ENCODE measurements around the gene TGFBR2.

Gene TGFBR2

DNA sequence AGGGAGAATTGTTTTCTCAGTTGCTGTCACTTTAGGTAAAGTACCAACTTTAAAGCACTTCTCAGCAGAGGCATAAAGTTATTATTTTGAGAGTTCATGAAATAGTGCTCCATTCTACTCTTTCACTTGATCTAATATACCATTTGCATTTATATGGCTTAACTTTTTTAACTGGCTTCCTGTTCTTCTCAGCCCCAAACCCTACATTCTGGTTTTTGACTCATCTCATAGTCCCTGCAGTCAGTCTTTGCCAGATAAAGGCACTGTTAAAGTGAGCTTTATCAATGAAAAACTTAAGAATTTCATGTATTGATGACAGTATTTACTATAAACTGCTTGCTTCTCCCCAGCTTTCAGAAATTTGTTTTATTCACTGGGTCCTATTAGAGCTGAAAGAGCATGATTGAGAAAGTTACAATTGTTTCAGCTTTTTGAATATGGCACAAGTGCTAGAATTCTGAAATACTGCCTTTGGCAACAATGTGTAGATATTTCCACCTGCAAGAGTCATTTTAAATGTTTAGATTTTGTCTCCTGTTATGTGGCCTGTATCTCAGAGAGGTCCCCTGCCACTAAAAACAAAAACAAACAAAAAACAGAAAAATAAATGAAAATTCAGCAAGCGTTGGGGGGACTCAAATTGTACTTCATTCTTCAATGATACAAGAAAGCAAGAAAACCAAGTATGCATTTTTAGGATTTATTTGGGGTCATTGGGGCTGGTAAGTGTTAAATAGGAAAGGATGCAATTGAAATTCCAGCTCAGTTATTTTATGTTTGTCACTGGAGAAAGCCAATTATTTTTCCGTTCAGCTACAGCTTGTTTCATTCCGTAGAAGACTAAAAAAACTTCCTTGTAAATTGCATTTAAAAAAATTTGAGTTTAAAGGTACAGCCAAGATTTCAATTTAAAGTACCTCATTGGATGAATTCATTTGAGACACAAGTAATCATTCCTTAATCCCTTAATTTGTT, 28.6 kb downstream of the TGFBR2 start:
- FAIRE-seq (no peak), DNase-seq (ENCODE audit: low spot score) (no peak)

DNA sequence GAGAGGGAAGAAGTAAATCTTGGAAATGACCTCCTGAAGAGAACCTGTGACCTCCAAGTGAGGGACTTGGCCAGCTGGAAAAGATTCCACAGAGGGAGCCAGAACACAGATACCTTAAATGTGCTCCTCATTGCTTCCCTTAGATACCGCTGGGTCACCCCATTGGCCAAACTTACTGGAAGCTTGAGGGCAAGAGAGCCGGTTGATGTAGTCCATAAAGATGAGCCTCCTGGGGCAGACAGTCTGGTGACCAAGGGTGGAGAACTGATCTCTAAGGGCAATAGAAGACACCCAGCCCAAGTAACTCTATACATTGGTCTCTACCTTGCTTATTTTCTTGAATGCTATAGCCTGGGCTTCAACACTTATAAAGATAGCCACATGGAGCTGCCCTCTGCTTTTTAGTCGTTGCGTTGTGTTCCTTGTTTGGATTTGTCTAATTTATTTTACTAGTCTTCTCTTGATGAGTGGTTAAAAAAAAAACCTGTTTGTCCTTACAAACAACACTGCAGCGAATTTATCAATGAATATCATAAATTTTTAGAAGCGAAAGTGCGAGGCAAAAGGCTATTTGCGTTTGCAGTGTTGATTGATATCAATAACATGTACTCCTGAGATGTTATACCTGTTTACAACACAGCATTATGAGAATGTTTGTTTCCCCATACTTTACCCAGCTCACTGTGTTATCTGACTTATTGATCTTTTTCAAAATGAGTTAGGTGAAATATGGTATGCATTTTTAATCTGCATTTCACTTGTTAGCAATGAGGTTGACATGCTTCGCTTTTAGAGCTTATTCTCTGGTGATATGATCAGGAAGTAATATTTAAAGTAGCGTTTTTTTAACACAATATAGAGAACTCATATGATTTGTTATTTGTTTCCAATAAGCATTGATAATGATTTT, 31.2 kb downstream of the TGFBR2 start:
- no peak for DNase-seq (ENCODE audit: low spot score)
- no peak for FAIRE-seq

DNA sequence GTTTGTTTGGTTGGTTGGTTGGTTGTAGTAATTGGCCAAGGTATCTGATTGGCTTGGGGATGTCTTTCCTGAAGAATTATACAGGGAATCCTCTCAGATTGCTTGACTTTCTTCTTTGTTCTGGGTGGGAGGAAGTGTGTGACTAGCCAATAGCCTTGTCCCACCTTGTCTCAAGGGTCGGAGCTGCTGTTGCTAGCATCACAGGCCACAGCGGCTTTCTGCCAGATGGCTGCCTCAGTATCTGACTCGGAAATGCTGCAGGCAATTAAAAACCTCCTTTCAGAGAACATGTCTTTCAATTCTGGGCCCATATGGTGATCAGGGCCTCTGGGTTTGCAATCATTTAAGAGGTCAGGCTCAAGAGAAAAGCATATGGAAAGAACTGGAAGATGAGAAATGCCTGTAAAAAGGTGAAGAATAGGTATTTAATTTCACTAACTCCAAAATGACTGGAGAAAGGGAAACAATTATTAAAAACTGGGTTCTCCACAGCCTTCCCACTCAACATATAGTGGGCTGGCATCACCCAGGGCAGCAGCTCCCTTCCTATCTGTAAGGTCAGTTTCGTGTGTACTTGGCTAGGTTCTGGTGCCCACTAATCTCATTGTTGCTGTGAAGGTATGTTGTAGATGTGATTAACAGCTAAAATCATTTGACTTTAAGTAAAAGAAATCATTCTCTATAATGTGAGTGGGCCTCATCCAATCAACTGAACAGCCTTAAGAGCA, 32.4 kb downstream of the TGFBR2 start:
- FAIRE-seq = no peak
- DNase-seq (ENCODE audit: low spot score) = no peak

DNA sequence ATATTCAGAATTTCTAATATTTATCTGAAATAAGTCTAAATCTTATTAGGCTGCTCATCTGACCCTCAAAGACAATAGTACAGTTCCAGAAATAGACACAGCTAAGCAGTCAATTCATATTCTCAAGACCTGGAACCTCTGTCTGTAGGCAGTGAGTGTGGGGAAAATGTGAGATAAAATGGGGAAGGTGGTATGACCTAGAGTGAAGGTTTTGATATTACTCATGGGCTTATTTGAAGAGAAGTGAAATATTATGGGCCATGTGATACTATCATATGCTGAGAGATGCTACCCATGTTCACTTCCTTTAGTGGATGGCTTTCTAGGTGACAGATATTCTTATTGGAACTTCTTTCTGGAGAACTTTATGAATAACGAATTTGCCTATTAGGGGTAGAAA, 33.5 kb downstream of the TGFBR2 start:
- DNase-seq (ENCODE audit: low spot score) = no peak
- FAIRE-seq = no peak

DNA sequence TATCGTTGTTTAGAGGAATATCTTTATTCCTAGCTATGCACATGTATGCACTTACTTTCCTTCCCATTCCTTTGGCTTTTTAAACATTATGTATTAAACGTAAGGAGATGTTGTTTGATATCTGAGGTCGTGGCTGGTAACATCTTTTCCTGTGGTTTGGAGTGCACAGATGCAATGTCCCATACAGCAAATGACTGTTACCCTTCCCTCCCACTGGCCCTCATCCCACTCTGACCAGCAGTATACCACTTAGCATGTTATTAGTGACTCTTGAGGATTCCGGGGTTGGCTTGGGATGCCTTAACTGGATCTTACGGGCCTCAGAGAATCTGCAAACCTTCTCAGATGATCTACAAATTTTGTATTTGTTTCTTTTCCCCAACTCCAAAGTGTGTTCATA, 34.5 kb downstream of the TGFBR2 start:
- FAIRE-seq (no peak), DNase-seq (ENCODE audit: low spot score) (no peak)

DNA sequence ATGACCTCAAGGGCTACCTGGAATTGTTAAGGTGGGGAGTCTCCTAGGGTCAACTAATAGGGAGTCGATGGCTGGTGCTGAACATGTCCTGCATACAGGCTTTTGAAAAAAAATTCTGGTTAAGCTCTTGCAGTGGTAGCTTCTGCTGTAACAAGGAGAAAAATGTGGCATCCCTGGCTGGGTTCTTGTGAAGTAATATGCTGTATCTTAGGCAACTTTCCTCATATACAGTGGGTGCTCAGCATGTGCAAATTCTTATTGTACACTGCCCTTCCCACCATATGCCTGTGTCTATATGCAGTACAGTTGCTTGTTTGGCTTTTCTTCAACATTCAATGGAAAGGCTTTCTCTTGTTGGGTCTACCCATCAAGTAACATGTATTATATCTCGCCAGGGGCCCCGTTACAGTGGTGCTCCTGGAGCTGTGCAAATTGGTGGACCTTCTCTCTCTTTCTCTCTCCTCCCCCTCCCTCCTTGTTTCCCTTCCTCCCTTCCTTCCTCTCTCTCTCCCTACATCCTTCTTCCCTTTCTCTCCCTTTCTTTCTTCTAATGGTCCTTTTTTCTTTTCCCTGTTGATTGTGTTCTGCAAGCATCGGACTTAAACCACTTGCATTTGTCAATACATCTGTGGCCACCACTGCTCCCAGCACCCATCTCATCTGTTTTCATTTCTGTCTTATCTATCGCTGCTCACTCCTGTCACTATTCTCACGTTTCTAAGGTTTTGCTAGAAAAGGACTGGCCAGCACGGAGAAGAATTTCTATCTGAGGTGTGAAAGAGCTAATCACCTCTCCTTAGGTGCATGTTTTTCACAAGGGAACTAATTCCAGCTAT, 35.2 kb downstream of the TGFBR2 start:
- FAIRE-seq (no peak), DNase-seq (ENCODE audit: low spot score) (no peak)

DNA sequence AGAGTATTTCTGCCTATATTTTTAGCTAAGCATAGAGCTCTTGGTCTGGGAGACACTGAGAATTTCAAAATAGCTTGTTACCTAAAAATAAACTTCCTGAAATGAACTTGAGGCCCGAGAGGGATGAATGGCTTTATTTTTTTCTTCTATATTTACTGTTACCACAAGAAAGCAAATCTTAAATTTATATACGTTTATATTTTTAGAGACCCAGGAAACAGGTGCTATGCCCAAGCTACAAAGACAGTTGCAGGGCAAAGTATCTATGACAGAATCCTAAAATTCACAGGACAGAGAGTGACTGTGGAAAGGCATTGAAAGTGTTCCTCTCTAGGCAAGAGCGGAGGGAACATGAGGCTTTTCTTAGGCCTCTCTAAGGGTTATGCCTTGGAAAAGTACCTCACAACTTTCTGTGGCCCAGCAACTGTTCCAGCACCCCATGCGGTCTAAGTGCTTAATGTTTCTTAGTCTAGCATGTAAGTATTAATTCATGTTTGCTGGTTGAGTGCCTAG, 36.5 kb downstream of the TGFBR2 start:
- DNase-seq (ENCODE audit: low spot score) (no peak), FAIRE-seq (no peak)

DNA sequence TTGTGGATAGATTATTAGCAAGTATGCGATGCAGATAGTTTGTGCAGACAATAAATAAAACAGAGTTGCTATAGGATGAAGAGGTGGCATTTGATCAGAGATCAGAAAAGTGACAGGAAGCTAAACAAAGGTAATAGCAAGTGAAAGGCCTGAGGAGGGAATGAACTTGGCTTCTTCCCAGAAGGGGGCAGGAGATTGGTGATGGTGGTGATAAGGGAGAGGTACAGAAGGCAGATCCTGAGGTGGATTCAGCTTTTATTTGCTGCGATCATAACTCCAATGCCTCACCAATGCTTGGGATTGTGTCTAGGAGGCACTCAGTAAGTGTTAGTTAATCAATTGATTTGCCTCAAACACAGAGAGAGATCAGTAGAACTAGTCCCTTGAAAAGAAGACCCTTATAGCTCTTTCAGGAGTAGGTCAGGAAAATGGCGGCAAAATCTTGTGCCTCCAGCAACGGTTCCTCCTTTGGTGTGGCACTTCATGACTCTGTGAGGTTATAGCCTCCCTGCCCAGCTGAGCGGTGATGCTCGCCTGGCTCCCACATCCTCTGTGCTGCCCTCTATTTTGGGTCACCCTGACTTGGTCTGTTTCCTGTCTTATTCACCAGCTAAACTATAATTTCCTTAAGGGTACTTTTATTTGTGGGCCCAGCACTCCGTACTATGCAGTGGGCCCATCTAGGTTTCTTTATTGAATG, 37.5 kb downstream of the TGFBR2 start:
- DNase-seq (ENCODE audit: low spot score) (no peak), FAIRE-seq (no peak)

DNA sequence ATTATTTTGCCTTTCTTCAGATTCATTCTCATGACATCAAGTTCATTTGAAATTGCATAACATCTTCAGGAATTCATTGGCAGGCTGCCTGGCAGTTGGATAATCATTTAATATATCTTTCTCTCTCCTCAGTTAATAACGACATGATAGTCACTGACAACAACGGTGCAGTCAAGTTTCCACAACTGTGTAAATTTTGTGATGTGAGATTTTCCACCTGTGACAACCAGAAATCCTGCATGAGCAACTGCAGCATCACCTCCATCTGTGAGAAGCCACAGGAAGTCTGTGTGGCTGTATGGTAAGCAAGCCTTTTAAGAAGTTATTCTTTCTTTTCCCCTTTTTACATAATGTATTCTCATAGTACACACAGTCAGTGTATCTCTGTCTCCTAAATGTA, 38.2 kb downstream of the TGFBR2 start:
- no peak for FAIRE-seq
- no peak for DNase-seq (ENCODE audit: low spot score)

DNA sequence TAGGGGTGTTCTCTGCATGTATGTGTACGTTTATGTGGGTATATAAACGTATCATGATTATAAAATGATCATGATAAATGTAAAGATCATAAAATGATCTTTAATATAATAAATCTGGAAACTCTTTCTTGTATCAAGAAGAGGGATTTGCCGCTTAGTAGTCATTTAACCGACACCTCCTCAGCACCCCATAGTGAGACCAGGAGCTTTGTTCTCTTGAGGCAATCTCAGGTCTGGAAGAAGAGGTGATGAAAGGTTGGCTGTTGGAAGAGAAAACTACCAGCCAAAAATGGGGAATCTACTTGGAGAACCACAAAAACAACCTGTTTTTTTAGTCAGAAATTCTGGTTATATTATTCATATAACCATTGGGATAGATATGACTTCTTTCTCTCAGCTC, 38.7 kb downstream of the TGFBR2 start:
- DNase-seq (ENCODE audit: low spot score) (no peak), FAIRE-seq (no peak)

DNA sequence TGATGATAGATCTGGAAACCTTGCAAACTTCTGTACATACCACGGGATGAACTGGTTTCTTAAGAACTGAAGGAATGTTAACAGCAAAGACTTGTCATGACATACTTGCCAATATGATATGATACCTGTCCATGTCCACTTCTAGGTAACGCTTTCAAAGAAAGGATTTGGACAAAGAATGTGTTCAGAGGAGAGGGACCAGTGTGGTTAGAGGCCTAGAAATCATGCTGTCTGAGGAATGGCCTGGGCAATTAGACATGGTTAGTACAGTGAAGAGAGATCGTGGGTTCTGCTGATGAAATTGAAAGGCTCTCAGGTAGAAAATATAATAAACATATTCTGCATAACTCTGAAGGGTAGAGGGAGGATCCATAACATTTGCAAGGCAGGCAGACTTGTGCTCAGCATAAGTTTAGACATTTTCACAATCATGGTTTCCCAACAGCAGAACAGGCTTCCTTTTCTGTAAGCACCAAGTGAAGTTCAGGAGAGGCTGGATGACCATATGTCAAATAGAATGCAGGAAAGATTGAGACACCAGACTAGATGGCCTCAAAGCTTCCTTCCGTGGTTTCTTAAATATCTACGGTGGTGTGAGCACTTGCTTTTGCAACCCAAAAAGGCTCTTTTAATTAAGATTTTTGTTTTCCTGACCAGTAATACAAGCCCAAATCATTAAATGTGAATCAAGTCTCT, 39.9 kb downstream of the TGFBR2 start:
- no peak for DNase-seq (ENCODE audit: low spot score)
- FAIRE-seq = no peak

DNA sequence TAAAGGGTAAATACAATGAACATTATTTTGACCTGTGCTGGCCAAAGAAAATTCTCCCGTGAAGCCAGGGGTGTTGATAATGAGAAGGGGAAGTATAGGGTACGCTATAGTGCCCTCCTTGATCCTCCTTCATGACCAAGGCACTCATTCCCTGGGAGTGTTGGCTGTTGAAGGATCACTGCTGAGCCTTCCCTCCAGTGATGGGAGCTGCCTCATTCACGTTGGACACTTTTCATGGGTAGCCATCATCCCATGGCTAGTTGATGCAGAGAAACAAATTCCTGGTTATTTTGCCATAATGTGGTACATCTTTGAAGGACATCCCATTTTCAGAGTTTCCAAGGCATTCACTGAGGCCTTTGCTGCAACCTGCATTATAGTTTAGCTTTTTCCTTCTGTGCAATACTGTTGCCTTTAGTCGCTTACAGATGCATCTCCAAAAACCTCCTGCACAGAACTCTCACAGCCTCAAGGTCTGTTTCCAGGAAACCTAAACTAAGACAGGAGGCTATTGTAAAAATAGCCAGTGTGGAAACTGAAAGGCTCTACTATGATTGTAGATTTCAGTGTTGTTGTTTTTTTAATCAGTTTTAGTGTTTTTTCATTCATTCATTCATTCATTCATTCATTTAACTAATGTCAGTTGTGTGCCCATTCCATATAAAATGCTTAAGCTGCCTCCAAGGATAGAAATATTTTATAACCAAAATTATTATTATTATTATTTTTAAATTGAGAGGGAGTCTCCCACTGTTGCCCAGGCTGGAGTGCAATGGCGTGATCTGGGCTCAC, 40.8 kb downstream of the TGFBR2 start:
- FAIRE-seq (no peak), DNase-seq (ENCODE audit: low spot score) (no peak)

DNA sequence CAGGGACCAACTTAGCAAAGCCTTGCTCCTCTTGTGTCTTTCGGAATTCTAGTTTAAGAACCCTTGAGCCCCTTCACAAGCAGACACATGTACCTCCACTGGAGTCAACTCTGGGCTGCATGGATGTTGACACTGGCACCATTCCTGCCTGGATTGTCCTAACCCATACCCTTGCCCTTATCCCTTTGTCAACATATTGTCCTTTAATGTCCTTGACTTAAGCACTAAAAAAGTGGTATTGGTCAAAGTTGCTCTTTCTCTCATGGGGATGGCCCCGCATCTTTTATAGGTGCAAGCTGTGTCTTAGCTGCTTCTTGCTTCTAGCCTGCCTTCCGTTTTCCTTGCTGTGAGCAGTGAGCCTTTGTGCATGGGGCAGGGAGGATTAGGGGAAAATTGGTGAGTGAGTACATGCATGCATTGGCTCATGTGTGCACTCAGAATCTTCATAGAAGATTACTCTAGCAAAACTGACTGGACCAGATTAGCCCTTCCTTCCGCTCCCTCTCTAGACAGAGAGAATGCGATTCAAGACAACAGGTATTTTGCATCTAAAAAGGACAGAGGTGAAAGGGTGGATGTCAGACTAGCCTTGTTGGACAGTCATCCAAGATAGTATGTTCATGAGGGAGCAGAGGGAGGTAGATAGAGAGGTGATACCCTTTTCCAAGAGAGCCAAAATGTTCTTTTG, 42.4 kb downstream of the TGFBR2 start:
- DNase-seq (ENCODE audit: low spot score) (no peak), FAIRE-seq (no peak)

DNA sequence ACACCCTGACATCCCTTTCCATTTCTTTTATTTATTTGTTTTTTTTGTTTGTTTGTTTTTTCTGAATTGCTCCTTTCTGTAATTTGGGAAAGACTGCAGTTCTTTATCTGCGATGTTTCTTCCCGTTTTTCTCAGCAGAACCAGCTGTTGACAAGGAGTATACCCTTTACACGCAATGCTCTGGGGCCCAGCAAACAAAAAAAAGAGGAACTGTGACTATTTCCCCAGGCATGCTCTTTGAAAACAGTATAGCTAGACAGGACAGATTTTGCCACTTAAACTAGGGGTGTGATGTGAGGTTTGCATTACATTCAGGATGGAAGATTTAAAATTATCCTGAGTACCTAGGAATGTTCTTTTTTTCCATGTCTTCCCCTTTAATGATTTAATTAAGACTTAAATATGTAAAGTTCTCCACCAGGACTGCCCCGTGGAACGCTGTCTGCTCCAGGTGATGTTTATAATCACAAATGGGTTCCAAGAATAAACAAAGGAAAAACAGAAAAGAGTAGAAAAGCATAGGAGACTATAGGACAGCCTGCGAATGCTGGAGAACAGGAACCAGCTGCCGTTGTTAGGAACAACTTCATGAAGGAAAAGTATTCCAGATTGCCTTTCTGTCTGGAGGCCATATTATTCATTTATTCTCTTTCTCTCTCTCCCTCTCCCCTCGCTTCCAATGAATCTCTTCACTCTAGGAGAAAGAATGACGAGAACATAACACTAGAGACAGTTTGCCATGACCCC, 43.3 kb downstream of the TGFBR2 start:
- FAIRE-seq (no peak), DNase-seq (ENCODE audit: low spot score) (no peak)

DNA sequence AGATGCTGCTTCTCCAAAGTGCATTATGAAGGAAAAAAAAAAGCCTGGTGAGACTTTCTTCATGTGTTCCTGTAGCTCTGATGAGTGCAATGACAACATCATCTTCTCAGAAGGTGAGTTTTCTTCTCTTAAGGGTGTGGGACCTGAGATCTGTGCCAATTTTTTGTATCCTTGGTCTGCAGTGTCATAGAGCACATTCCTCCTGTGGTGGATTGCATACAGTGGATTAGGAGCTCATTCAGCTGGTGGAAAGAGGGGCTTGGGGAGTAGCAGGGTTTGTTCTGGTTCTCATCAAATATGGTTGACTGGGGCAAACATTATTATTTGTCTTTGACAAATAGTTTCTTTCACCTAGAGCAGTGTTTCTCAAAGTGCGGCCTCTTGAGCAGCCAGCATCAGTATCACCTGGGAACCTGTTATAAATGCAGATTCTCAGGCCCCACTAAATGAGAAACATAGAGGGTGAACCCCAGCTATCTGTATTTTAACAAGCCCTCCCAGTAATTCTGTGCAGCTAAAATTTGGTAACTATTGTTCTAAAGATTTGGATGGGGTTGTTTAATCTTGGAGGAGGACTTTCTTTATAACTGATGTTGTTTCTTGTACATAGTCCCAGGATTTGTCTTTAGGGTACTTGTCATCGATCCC, 44.1 kb downstream of the TGFBR2 start:
- DNase-seq (ENCODE audit: low spot score) (no peak), FAIRE-seq (no peak)

DNA sequence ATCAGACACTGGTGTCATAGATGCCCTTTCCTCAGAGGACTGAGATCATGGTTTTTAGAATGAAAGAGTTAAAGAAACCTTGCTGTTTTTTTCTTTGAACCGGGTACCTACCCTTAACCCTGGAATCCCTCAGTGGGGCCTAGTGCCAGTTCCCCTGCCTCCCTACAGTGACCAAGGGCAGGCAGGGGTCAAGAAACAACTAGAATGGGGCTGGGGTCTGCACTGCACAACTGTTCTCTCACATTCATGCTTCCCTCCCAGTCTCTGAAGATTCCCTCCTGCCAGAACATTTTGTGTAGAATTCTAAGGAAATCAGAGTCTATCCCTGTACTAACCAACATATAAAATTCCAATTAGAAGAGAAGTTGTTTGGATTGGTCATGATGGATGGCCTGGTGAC, 47.9 kb downstream of the TGFBR2 start:
- FAIRE-seq (no peak), DNase-seq (ENCODE audit: low spot score) (no peak)

Data from urothelium cell line (cell line).